Muscle layer of colon (tissue), 2 donors: ENCODE results near the gene ILK.

Source experiments
- H3K27ac ChIP-seq: one replicate; pipeline ENCODE4 v1.7.0; 2013; ENCODE audit warnings: low read depth, mild to moderate bottlenecking, low read length, moderate library complexity
- H3K27me3 ChIP-seq, 2 donors: one replicate each; pipeline ENCODE4 v1.7.0; 2013; ENCODE audit warnings: low read length in 2 of 2, mild to moderate bottlenecking in 2 of 2; ENCODE audit not compliant: insufficient read depth in 2 of 2, control insufficient read depth in 1 of 2
- H3K36me3 ChIP-seq: one replicate; pipeline ENCODE4 v1.7.0; 2013; ENCODE audit warnings: mild to moderate bottlenecking, low read length; ENCODE audit not compliant: insufficient read depth
- H3K4me1 ChIP-seq: one replicate; pipeline ENCODE4 v1.7.0; 2013; ENCODE audit warnings: mild to moderate bottlenecking, low read length; ENCODE audit not compliant: insufficient read depth
- H3K4me3 ChIP-seq, 2 donors: one replicate each; pipeline ENCODE4 v1.7.0; 2013; ENCODE audit warnings: low read length in 2 of 2, low read depth in 1 of 2, mild to moderate bottlenecking in 1 of 2, moderate library complexity in 1 of 2
- H3K9ac ChIP-seq: one replicate; pipeline ENCODE4 v1.7.0; 2013; ENCODE audit warnings: low read length
- H3K9me3 ChIP-seq: one replicate; pipeline ENCODE4 v1.7.0; 2013; ENCODE audit warnings: mild to moderate bottlenecking, low read length
- donor health status: abdominal sarcoma.
- donor health status: Adenocarcinoma of cecum.

The ILK gene

GRCh38 chr11:6650104-6650503, 46.5 kb downstream of the ILK start:
- H3K27ac ChIP-seq, result no peak overlapping the region
- no peaks in the 10 kb centered on the region for H3K27me3 ChIP-seq
- no peaks in the 10 kb centered on the region for H3K9me3 ChIP-seq
- peaks cover 59% of the 10 kb centered on the region for H3K4me1 ChIP-seq
- no peak overlapping the region for H3K9ac ChIP-seq
- peaks cover 3% of the 10 kb centered on the region for H3K36me3 ChIP-seq
- no peak overlapping the region for H3K4me3 ChIP-seq

GRCh38 chr11:6650980-6651379, 47.4 kb downstream of the ILK start:
- Histone ChIP-seq H3K4me3 (no peak overlapping the region), H3K4me1 (peaks cover 50% of the 10 kb centered on the region), H3K9ac (no peak overlapping the region), H3K9me3 (no peaks in the 10 kb centered on the region), H3K27ac (no peak overlapping the region), H3K36me3 (no peaks in the 10 kb centered on the region), H3K27me3 (no peaks in the 10 kb centered on the region)

- no peaks in the 10 kb centered on the region for H3K9me3 ChIP-seq
- peaks cover 44% of the 10 kb centered on the region for H3K4me1 ChIP-seq
- no peak overlapping the region for H3K4me3 ChIP-seq
Measured at GRCh38 chr11:6652182-6652581, 48.6 kb downstream of the ILK start.

GRCh38 chr11:6653097-6653496, 49.5 kb downstream of the ILK start:
- Histone ChIP-seq H3K9me3 (no peaks in the 10 kb centered on the region), H3K4me3 (no peak overlapping the region), H3K27me3 (no peaks in the 10 kb centered on the region), H3K27ac (no peak overlapping the region), H3K9ac (no peak overlapping the region), H3K4me1 (peaks cover 35% of the 10 kb centered on the region), H3K36me3 (no peaks in the 10 kb centered on the region)

More at GRCh38 chr11:6652182-6652581, 48.6 kb downstream of the ILK start:
- Histone ChIP-seq H3K9ac (no peak overlapping the region), H3K27me3 (no peaks in the 10 kb centered on the region), H3K36me3 (no peaks in the 10 kb centered on the region), H3K27ac (no peak overlapping the region)

- H3K4me1 ChIP-seq, result peaks cover 30% of the 10 kb centered on the region
Measured at GRCh38 chr11:6653656-6654055, 50.1 kb downstream of the ILK start.

GRCh38 chr11:6654281-6655019, 50.9 kb downstream of the ILK start:
- H3K4me1 ChIP-seq, result peaks cover 22% of the 10 kb centered on the region
- peak overlapping the region; percentile 75 for H3K27ac ChIP-seq
- H3K9ac ChIP-seq, result peak overlapping the region; percentile 80

More at GRCh38 chr11:6653656-6654055, 50.1 kb downstream of the ILK start:
- peak overlapping the region; percentile 28 for H3K27ac ChIP-seq
- no peaks in the 10 kb centered on the region for H3K27me3 ChIP-seq
- H3K9ac ChIP-seq, result no peak overlapping the region
- no peaks in the 10 kb centered on the region for H3K9me3 ChIP-seq
- no peaks in the 10 kb centered on the region for H3K36me3 ChIP-seq
- no peak overlapping the region for H3K4me3 ChIP-seq

GRCh38 chr11:6655020-6655789, 51.6 kb downstream of the ILK start:
- peak overlapping the region; percentile 51 to 77 for H3K4me3 ChIP-seq
- H3K9ac ChIP-seq, result peak overlapping the region; percentile 80
- H3K36me3 ChIP-seq, result no peaks in the 10 kb centered on the region
- H3K27me3 ChIP-seq, result no peaks in the 10 kb centered on the region
- peaks cover 22% of the 10 kb centered on the region for H3K4me1 ChIP-seq
- peak overlapping the region; percentile 75 for H3K27ac ChIP-seq
- H3K9me3 ChIP-seq, result no peaks in the 10 kb centered on the region

More at GRCh38 chr11:6654281-6655019, 50.9 kb downstream of the ILK start:
- Histone ChIP-seq H3K9me3 (no peaks in the 10 kb centered on the region), H3K4me3 (peak overlapping the region; percentile 51 to 77), H3K27me3 (no peaks in the 10 kb centered on the region), H3K36me3 (no peaks in the 10 kb centered on the region)

- Histone ChIP-seq H3K9me3 (no peaks in the 10 kb centered on the region), H3K4me1 (peaks cover 22% of the 10 kb centered on the region), H3K27ac (peak within 1 kb of the TSS; percentile 86), H3K4me3 (peak within 1 kb of the TSS; percentile 51 to 77), H3K9ac (peak within 1 kb of the TSS; percentile 80), H3K36me3 (no peaks in the 10 kb centered on the region), H3K27me3 (no peaks in the 10 kb centered on the region)
Measured at GRCh38 chr11:6655790-6656583, 52.4 kb downstream of the ILK start, which contains the start of gene DCHS1. Gene DCHS1 (minus strand): TSS chr11:6655809. CDS start chr11:6641613, 14,196 bp downstream.

- H3K4me3 ChIP-seq, result peak overlapping the region in 1 of 2 donors; percentile 76
- peak overlapping the region; percentile 54 for H3K9ac ChIP-seq
Measured at GRCh38 chr11:6656584-6656915, 53.0 kb downstream of the ILK start.

GRCh38 chr11:6656936-6657335, 53.4 kb downstream of the ILK start:
- peaks cover 20% of the 10 kb centered on the region for H3K4me1 ChIP-seq
- no peak overlapping the region for H3K9ac ChIP-seq
- peak overlapping the region; percentile 86 for H3K27ac ChIP-seq
- no peaks in the 10 kb centered on the region for H3K27me3 ChIP-seq
- H3K36me3 ChIP-seq, result no peaks in the 10 kb centered on the region
- no peak overlapping the region for H3K4me3 ChIP-seq
- no peaks in the 10 kb centered on the region for H3K9me3 ChIP-seq

More at GRCh38 chr11:6656584-6656915, 53.0 kb downstream of the ILK start:
- H3K9me3 ChIP-seq, result no peaks in the 10 kb centered on the region
- peaks cover 22% of the 10 kb centered on the region for H3K4me1 ChIP-seq
- peak overlapping the region; percentile 86 for H3K27ac ChIP-seq
- no peaks in the 10 kb centered on the region for H3K27me3 ChIP-seq
- no peaks in the 10 kb centered on the region for H3K36me3 ChIP-seq

- Histone ChIP-seq H3K27me3 (no peaks in the 10 kb centered on the region), H3K9ac (no peak overlapping the region), H3K27ac (no peak overlapping the region), H3K4me1 (peaks cover 20% of the 10 kb centered on the region), H3K9me3 (no peaks in the 10 kb centered on the region), H3K4me3 (no peak overlapping the region), H3K36me3 (no peaks in the 10 kb centered on the region)
Measured at GRCh38 chr11:6657346-6657745, 53.8 kb downstream of the ILK start.
